DMS 273 treated with DMSO at 0.1 percent for 48 hours (cell line): Measurements from ENCODE around the gene NES.

Source experiments
- DNase-seq: peaks from one replicate; lab custom pipeline; 2025; lab: John Stamatoyannopoulos, UW

Gene NES

GRCh38 chr1:156619582-156619955 is 57.6 kb downstream of the NES start:
- DNase-seq: no peak

- peak; percentile 40 for DNase-seq
Measured at GRCh38 chr1:156618853-156619581, 58.2 kb downstream of the NES start, which contains the start of gene HAPLN2. TSS of gene HAPLN2 (plus strand) at chr1:156619415. CDS start at chr1:156623491, 4,076 bp downstream.
